Activated T-helper 17 cell treated with anti-CD3 and anti-CD28 coated beads, Interleukin-2, amount 50 U/mL, for 72 hours (primary cell): ENCODE results near the gene TMOD2. TPM values are rescaled to one million over a fixed set of nuclear protein-coding genes. Genes with fewer than 3 reads are reported as not detected.

Source experiments
- ATAC-seq: fragments of 150-1000 bp; cut with Tn5 transposase; replicated peaks from 2 replicates; pipeline ENCODE4 v1.10.0; 2021; ENCODE audit warnings: mild to moderate bottlenecking, moderate library complexity
- H3K27ac Mint-ChIP-seq: one replicate; pipeline ENCODE4 v1.8.0; 2022; ENCODE audit warnings: mixed read lengths
- H3K27me3 Mint-ChIP-seq: one replicate; pipeline ENCODE4 v1.8.0; 2022; ENCODE audit warnings: mixed read lengths
- H3K36me3 Mint-ChIP-seq: one replicate; pipeline ENCODE4 v1.8.0; 2022; ENCODE audit warnings: low read depth, mild to moderate bottlenecking, mixed read lengths
- H3K4me1 Mint-ChIP-seq: one replicate; pipeline ENCODE4 v1.8.0; 2022; ENCODE audit warnings: mixed read lengths
- H3K4me3 Mint-ChIP-seq: one replicate; pipeline ENCODE4 v1.8.0; 2022; ENCODE audit warnings: mild to moderate bottlenecking, mixed read lengths
- H3K9me3 Mint-ChIP-seq: one replicate; pipeline ENCODE4 v1.8.0; 2022; ENCODE audit warnings: mixed read lengths
- total RNA-seq, 2 donors: library from RNA; stranded (reverse); gene quantifications; one replicate each; pipeline ENCODE4 v1.2.3, GENCODE V29; 2022

The TMOD2 gene
- total RNA-seq, 2 donors from 2014 or later = 2.8 to 3.8 TPM

DNA sequence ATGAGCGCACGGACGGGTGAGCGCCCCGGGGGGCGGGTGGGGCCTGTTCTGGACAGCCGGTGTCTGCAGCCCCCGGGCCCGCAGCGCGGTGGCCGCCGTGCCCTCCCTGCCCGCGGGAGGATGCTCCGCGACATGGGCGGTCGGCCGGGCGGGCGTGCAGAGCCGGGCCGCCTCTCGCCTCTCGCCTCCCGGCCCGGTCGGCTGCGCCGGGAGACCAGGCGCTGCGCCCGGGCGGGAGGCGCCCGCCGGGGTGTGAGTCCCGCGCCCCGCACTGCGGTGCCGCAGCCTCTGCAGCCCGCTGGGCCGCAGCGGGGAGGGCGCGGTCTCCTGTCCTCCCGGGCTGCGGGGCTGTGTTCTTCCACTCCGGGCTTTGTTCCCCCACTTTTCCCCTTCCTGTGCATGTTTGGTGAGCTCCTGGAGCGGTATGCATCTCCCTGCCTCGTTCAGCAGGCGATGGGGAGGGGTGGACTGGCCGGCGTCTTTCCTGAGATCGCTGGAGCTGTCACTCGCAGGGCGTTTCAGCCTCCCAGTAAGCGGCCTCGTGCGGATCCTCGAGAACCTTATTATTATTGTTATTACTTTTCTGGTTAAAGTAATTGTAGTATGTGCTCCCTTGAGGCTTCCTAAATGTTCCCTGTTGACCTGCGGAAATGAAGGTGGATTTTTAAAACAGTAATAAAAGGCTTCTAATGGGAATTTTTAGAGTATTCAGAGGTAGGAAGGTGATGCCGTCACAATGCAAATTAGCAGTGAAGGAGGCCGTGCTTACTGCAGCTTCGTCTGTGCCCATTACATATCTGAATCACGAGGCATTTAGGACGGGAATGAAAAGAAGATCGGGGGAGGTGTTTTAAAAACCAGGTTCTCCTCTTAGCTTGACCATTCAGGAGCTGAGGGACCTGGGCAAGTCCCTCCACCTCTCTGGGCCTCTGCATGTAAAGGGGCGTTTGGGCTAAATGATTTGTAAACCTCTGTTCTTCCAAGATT is 593 bp downstream of the TMOD2 start:
- H3K27me3 Mint-ChIP-seq = no peaks in the 10 kb centered on the region

DNA sequence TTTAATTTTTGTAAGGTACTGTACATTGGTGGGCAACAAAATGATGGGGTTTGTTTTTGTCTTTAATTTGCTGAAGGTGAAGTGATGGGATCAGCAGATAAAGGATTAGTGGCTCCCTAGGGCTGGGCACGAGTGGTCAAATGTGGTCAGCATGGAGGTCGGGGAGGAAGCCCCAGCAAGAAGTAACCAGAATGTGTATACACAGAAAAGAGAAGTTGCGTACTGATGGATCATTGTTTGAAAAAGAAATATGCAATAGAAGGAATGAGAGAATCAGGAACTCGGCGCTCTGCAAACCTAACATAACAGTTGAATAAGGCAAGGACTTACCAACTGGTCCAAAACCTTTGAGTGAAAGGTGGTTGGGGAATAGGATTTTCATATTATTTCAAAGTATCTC is 1.5 kb downstream of the TMOD2 start:
- ATAC-seq = no peak
- H3K36me3 Mint-ChIP-seq = no peaks in the 10 kb centered on the region
- no peak overlapping the region for H3K27ac Mint-ChIP-seq
- peak overlapping the region; percentile 72 for H3K4me3 Mint-ChIP-seq
- no peaks in the 10 kb centered on the region for H3K27me3 Mint-ChIP-seq
- H3K9me3 Mint-ChIP-seq = no peaks in the 10 kb centered on the region
- H3K4me1 Mint-ChIP-seq = peaks cover 34% of the 10 kb centered on the region

More for the DNA sequence above, 593 bp downstream of the TMOD2 start:
- Mint-ChIP-seq H3K27ac (no peak overlapping the region), H3K4me1 (peaks cover 34% of the 10 kb centered on the region), H3K4me3 (peak overlapping the region; percentile 81), H3K36me3 (no peaks in the 10 kb centered on the region), H3K9me3 (no peaks in the 10 kb centered on the region)
- ATAC-seq = peak; percentile 60

DNA sequence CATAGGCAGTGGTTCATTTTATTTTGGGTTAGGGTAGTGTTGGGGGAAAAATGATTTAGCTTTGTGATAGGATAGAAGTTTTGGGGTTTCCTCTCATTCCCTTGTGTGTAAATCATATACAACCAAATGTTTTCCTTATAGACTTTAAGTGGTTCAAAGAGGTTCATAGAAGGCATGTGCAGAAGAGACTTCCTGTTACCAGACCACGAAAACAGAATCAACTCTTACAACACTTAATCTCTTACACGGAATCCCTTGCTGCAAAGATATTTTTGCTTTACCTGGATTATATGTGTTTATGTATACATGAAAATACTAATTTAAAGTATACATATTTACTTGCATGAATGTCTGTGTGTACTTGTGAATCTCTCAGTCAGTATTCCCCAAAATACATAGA is 2.9 kb downstream of the TMOD2 start:
- ATAC-seq = no peak

DNA sequence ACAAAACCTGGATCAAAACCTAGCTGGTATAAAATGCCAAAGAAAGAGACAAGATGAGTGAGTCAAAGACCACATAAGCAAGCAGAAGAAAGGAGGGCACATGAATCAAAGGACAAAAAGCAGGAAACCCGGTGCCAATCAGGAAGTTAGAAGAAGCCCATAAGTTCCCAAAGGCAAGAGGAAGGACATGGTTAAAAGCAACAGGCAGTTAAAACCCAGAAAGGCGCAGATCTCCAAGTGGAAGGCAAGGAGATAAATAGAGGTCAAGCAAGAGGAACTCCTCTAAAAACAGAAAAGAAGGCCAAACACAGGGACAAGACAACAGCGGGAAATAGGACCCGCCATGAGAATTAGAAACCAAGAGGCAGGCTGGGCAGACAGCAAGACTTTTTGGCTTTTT is 4.4 kb downstream of the TMOD2 start:
- Mint-ChIP-seq H3K4me3 (no peak overlapping the region), H3K4me1 (peaks cover 30% of the 10 kb centered on the region), H3K36me3 (no peaks in the 10 kb centered on the region), H3K27ac (no peak overlapping the region), H3K27me3 (no peaks in the 10 kb centered on the region), H3K9me3 (no peaks in the 10 kb centered on the region)
- no peak for ATAC-seq

More for the DNA sequence above, 2.9 kb downstream of the TMOD2 start:
- H3K4me3 Mint-ChIP-seq = no peak overlapping the region
- H3K27me3 Mint-ChIP-seq = no peaks in the 10 kb centered on the region
- no peaks in the 10 kb centered on the region for H3K9me3 Mint-ChIP-seq
- H3K36me3 Mint-ChIP-seq = no peaks in the 10 kb centered on the region
- no peak overlapping the region for H3K27ac Mint-ChIP-seq
- H3K4me1 Mint-ChIP-seq = peaks cover 34% of the 10 kb centered on the region

DNA sequence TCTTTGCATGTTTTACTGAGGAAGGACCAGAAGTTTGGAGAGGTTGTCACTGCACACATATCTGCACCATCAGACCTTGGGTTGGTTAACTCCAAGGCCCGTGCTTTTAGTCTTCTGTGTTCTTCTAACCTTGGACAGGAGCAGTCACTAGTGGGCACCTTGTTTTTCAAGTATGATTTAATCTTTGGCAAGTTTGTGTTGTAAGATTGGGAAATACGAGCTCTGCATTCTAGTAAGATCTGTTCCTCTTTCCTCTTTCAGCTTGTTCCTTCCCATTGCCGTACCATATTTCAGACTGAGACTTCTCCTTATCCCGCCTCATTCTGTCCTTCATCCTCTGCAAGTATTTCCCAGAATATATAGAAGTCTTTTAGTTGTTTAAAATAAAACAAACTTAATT is 5.1 kb downstream of the TMOD2 start:
- peaks cover 27% of the 10 kb centered on the region for H3K4me1 Mint-ChIP-seq
- H3K36me3 Mint-ChIP-seq = no peaks in the 10 kb centered on the region
- no peak for ATAC-seq
- no peaks in the 10 kb centered on the region for H3K27me3 Mint-ChIP-seq
- no peak overlapping the region for H3K4me3 Mint-ChIP-seq
- no peak overlapping the region for H3K27ac Mint-ChIP-seq
- H3K9me3 Mint-ChIP-seq = no peaks in the 10 kb centered on the region

DNA sequence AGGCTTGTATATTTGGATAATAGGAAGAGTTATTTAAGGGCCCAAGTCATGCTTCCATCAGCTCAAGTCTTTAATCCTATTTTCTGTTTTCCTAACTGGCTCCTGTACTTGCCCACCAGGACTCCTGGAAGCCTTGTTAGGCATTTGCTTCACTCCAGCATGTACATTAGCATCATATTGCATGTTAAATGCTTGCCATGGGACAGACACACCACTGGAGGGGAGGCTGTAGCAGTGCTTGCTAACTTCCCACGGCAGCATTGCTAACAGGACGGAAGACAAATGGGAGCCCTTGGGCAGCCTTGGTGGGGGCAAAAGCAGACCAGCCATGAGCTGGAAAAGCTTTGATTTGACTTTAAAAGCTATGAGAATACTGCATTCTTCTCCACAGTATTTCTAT is 6.1 kb downstream of the TMOD2 start:
- Mint-ChIP-seq H3K27ac (no peak overlapping the region), H3K36me3 (no peaks in the 10 kb centered on the region), H3K9me3 (no peaks in the 10 kb centered on the region), H3K27me3 (no peaks in the 10 kb centered on the region), H3K4me1 (peaks cover 22% of the 10 kb centered on the region), H3K4me3 (no peak overlapping the region)
- no peak for ATAC-seq

DNA sequence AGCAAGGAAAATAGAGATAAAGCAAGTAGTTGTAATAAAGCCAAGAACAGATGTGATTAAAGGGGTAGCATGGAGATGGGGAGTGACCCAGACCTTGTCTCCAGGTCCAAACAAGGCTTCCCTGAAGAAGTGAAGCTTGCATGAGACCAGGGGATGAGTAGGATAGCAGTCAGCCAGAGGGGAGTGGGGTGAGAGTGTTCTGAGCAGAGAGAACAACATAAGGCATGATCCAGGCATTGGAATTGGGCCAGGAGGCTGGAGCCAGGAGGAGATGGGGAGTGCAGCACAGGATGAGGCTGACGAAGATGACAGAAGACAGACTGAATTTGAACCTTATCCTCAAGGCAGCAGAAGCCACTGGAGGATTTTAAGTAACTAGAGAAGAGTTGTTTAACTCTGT is 7.2 kb downstream of the TMOD2 start:
- no peak for ATAC-seq
- no peak overlapping the region for H3K4me3 Mint-ChIP-seq
- H3K36me3 Mint-ChIP-seq = no peaks in the 10 kb centered on the region
- H3K27ac Mint-ChIP-seq = no peak overlapping the region
- no peaks in the 10 kb centered on the region for H3K27me3 Mint-ChIP-seq
- peaks cover 16% of the 10 kb centered on the region for H3K4me1 Mint-ChIP-seq
- H3K9me3 Mint-ChIP-seq = no peaks in the 10 kb centered on the region

DNA sequence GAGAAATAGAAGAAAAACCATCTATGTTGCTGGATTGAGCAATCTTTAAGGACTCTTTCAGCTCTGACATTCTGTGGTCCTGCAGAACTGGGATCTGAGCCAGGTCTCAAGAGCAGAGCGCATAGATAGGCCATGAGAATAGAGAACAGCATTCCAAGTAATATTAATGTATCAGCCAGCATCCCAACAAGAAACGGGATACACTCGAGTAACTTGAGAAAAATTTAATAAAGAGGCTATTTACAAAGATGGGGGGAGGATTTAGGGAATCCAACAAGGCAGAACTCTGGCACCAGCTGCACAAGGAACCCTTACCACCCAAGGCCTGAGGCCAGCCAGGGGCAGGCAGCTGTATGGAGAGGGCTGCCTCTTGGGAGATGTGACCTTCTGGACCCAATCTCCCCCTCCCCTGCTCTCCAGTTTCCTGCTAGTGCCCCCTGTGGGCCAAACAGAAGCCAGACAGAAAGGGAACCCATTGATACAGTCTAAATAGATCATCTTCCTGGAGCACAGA is 8.2 kb downstream of the TMOD2 start:
- H3K36me3 Mint-ChIP-seq = no peaks in the 10 kb centered on the region
- H3K4me1 Mint-ChIP-seq = peaks cover 12% of the 10 kb centered on the region
- no peak overlapping the region for H3K27ac Mint-ChIP-seq
- no peak overlapping the region for H3K4me3 Mint-ChIP-seq
- H3K27me3 Mint-ChIP-seq = no peaks in the 10 kb centered on the region
- no peak for ATAC-seq
- no peaks in the 10 kb centered on the region for H3K9me3 Mint-ChIP-seq

DNA sequence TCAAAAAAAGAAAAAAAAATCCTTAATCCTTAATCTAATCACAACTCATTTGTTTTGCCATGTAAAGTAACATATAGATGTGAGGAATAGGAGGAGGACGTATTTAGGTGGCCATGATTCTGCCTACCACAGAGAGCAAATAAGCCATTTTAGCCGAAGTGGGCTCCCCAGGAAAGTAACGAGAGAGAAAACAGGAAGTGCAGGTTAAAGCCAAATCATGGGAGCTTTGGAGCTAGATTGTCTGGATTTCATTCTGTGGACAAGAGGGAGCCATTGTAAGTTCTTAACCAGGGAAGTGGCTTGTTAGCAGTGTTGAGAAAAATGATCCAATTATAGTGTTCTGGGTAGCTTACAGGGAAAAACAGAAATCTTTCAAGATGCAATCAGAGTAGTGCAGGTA is 9.4 kb downstream of the TMOD2 start:
- Mint-ChIP-seq H3K9me3 (no peaks in the 10 kb centered on the region), H3K4me3 (no peak overlapping the region)

DNA sequence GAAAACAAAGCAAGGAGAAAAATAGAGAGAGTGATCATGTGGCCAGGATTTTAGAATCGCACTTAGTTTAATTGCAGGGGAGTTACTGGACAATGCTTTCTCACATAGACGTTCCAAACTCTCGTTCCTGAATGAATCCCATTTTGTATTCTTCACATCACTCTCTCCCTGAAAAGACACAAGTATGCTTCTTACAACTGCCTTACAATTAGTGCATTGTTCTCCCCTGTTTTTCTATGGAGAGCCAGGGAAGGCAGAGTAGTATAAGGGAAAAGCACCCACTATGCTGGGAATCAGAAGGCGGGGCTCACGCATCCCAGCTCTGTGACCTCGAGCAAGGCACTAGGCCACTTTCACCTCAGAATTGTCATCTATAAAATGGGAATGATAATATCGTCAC is 14.4 kb downstream of the TMOD2 start:
- peak overlapping the region; percentile 24 for H3K27ac Mint-ChIP-seq

More for the DNA sequence above, 9.4 kb downstream of the TMOD2 start:
- no peak overlapping the region for H3K27ac Mint-ChIP-seq
- no peak for ATAC-seq
- H3K4me1 Mint-ChIP-seq = peaks cover 5% of the 10 kb centered on the region
- H3K36me3 Mint-ChIP-seq = no peaks in the 10 kb centered on the region
- H3K27me3 Mint-ChIP-seq = no peaks in the 10 kb centered on the region

DNA sequence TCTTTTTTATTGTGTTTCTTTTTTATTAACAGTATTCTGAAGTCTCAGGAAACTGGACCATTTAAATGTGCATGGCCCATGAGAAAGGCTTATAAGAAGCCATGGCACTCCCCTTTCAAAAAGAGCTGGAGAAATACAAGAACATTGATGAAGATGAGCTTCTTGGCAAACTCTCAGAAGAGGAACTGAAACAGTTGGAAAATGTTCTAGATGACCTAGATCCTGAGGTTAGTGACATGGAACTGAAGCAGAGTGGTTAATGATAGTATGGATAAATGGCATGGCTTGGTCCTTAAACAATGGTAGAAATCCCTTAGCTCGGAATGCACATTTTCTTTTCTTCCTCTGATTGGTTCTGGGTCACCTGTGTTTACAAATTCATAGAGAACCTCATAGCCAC is 14.9 kb downstream of the TMOD2 start:
- no peak overlapping the region for H3K27ac Mint-ChIP-seq
- no peaks in the 10 kb centered on the region for H3K27me3 Mint-ChIP-seq
- H3K36me3 Mint-ChIP-seq = peaks cover 15% of the 10 kb centered on the region
- H3K9me3 Mint-ChIP-seq = no peaks in the 10 kb centered on the region
- H3K4me3 Mint-ChIP-seq = no peak overlapping the region
- no peak for ATAC-seq
- H3K4me1 Mint-ChIP-seq = peaks cover 8% of the 10 kb centered on the region

More for the DNA sequence above, 14.4 kb downstream of the TMOD2 start:
- ATAC-seq = no peak
- no peaks in the 10 kb centered on the region for H3K9me3 Mint-ChIP-seq
- H3K27me3 Mint-ChIP-seq = no peaks in the 10 kb centered on the region
- H3K36me3 Mint-ChIP-seq = peaks cover 15% of the 10 kb centered on the region
- no peak overlapping the region for H3K4me3 Mint-ChIP-seq
- peaks cover 8% of the 10 kb centered on the region for H3K4me1 Mint-ChIP-seq

DNA sequence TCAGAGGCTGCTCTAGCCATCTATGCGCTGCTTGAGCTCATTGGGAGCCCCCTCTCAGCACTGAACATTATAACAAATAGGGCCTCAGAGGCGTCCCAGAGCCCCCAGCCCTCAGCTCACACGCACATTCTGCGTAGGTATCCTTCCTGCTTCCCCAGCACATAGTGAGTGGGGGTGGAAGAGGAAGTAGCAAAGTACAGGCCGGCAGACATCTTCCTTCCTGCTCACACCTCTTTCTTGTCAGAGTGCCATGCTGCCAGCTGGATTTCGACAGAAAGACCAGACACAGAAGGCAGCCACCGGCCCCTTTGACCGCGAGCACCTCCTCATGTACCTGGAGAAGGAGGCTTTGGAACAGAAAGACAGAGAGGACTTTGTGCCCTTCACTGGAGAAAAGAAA is 16.6 kb downstream of the TMOD2 start:
- peak overlapping the region; percentile 87 for H3K27ac Mint-ChIP-seq
- ATAC-seq = peak; percentile 38

DNA sequence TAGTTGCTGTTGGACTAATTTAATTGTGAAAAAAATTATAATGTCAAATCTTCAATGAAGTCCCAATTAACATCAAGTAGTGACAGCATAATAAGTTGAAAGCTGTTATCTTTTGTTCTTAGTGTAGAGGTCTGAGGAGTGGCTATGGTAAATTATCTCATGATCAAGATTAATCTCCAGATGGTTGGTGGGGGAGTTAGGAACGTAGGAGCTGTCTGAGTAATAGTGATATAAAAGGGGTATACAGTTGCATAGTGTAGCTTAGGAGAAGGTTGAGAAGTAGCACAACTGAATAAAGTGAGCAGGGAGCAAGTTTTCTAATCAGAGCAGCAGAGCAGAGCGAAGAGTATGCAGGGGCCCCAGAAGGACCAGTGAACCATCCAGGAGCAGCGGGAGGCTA is 19.5 kb downstream of the TMOD2 start:
- Mint-ChIP-seq H3K9me3 (no peaks in the 10 kb centered on the region), H3K4me1 (peaks cover 5% of the 10 kb centered on the region), H3K36me3 (peaks cover 15% of the 10 kb centered on the region), H3K27ac (no peak overlapping the region), H3K27me3 (no peaks in the 10 kb centered on the region), H3K4me3 (no peak overlapping the region)
- ATAC-seq = no peak

More for the DNA sequence above, 16.6 kb downstream of the TMOD2 start:
- no peaks in the 10 kb centered on the region for H3K27me3 Mint-ChIP-seq
- H3K36me3 Mint-ChIP-seq = peaks cover 15% of the 10 kb centered on the region
- H3K4me1 Mint-ChIP-seq = peaks cover 8% of the 10 kb centered on the region
- H3K9me3 Mint-ChIP-seq = no peaks in the 10 kb centered on the region
- H3K4me3 Mint-ChIP-seq = peak overlapping the region; percentile 57

DNA sequence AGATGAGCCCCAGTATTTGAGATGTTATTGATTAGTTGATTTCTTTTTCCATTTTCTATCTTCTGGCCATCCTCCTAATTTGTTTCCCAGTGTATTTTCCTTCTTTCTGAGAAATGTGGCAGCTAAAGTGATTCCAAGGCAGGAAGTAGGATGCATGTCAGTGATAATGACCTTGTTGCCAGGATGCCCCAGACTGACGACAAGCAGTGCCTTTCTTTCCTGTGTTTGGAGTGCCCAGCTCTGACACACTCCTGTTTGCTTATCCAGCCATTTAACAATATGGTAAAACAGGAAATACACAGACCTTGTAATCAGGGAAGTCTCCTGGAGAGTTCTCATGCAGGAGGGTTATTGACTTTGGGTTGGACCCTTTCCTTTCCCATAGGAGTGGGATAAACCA is 20.4 kb downstream of the TMOD2 start:
- peaks cover 11% of the 10 kb centered on the region for H3K4me1 Mint-ChIP-seq
- peak overlapping the region; percentile 44 for H3K27ac Mint-ChIP-seq
- H3K27me3 Mint-ChIP-seq = no peaks in the 10 kb centered on the region
- peaks cover 15% of the 10 kb centered on the region for H3K36me3 Mint-ChIP-seq
- no peak overlapping the region for H3K4me3 Mint-ChIP-seq
- no peaks in the 10 kb centered on the region for H3K9me3 Mint-ChIP-seq
- no peak for ATAC-seq

DNA sequence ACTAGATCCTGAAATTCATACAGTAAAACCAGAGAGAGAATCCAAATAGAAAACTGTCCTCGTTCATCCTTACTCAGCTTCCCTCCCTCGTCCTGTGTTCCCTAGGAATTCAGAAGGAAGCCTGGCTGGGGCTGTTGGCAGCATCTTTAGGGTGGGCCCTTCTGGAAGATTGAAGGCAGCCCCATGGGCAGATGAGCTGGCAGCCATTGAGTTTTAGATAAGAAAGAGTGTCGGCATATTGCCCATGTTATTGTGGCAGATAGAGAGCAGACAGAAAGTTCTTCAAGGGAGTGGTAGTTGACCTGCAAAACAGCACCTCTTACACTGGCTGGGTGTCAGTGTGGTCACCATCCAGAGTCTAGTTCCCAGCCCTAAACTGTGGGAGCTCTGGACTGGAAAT is 23.5 kb downstream of the TMOD2 start:
- Mint-ChIP-seq H3K4me3 (no peak overlapping the region), H3K27me3 (no peaks in the 10 kb centered on the region), H3K36me3 (peaks cover 4% of the 10 kb centered on the region), H3K9me3 (no peaks in the 10 kb centered on the region), H3K4me1 (peaks cover 6% of the 10 kb centered on the region), H3K27ac (no peak overlapping the region)
- no peak for ATAC-seq
